ENCODE results near the gene POLR3K. TPM values are rescaled to one million over a fixed set of nuclear protein-coding genes. Genes with fewer than 3 reads are reported as not detected.
"Not testable (repeated sequence)": the region's sequence is repeated elsewhere in the genome, so short reads cannot be mapped to it uniquely, and the experiment has no call there.

Gene POLR3K
- total RNA-seq, 1 donor from 2014 or later = 9.2 TPM

DNA sequence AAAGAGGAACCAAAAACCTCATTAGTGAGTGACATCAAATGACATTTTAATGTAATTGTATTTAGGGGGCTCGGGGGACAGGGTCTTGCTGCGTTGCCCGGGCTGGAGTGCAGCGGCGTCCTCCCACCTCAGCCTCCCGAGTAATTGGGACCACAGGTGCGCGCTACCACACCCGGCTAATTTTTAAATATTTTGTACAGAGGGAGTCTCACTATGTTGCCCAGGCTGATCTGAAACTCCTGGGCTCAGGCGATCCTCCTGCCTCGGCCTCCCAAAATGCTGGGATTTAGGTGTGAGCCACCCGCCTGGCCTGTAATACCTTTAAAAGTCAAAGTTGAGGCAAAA lies 801 bp upstream of the POLR3K start:
- TF ChIP-seq EZH2phosphoT487 (IDR thresholded peaks at IDR 0.05) (no peak), EZH2 (IDR thresholded peaks at IDR 0.05) (no peak)
- TF ChIP-seq, protein P1, sequence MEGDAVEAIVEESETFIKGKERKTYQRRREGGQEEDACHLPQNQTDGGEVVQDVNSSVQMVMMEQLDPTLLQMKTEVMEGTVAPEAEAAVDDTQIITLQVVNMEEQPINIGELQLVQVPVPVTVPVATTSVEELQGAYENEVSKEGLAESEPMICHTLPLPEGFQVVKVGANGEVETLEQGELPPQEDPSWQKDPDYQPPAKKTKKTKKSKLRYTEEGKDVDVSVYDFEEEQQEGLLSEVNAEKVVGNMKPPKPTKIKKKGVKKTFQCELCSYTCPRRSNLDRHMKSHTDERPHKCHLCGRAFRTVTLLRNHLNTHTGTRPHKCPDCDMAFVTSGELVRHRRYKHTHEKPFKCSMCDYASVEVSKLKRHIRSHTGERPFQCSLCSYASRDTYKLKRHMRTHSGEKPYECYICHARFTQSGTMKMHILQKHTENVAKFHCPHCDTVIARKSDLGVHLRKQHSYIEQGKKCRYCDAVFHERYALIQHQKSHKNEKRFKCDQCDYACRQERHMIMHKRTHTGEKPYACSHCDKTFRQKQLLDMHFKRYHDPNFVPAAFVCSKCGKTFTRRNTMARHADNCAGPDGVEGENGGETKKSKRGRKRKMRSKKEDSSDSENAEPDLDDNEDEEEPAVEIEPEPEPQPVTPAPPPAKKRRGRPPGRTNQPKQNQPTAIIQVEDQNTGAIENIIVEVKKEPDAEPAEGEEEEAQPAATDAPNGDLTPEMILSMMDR (IDR thresholded peaks at IDR 0.05) = no peak
- H3K36me3 ChIP-seq = no peaks in the 10 kb centered on the region
- H4K20me1 ChIP-seq (ENCODE audit: low read depth) = peaks cover 14% of the 10 kb centered on the region
- peak overlapping the region; percentile 68 for H3K4me3 ChIP-seq
- DNase-seq (ENCODE audit: low spot score) = no peak
- H3K9ac ChIP-seq = peak overlapping the region; percentile 56
- Mint-ChIP-seq H3K36me3 (peaks cover 20% of the 10 kb centered on the region), H3K9me3 (no peaks in the 10 kb centered on the region), H3K27me3 (ENCODE audit: insufficient read depth, low read depth) (peaks cover 3% of the 10 kb centered on the region), H3K4me3 (peak overlapping the region; percentile 92), H3K27ac (no peak overlapping the region), H3K4me1 (peaks cover 16% of the 10 kb centered on the region)
- peaks cover 15% of the 10 kb centered on the region for H3F3A ChIP-seq (ENCODE audit: low read depth)
- H3K4me2 ChIP-seq = peak overlapping the region; percentile 85
- no peaks in the 10 kb centered on the region for H3K4me1 ChIP-seq
- peak overlapping the region; percentile 94 for H2AFZ ChIP-seq (replicated peaks)
- H3K27me3 ChIP-seq = no peaks in the 10 kb centered on the region
- H3K27ac ChIP-seq = no peak overlapping the region
- H3K79me2 ChIP-seq (ENCODE audit: low read depth) = peaks cover 50% of the 10 kb centered on the region
- H3K9me3 ChIP-seq (ENCODE audit: low read depth) = no peaks in the 10 kb centered on the region

DNA sequence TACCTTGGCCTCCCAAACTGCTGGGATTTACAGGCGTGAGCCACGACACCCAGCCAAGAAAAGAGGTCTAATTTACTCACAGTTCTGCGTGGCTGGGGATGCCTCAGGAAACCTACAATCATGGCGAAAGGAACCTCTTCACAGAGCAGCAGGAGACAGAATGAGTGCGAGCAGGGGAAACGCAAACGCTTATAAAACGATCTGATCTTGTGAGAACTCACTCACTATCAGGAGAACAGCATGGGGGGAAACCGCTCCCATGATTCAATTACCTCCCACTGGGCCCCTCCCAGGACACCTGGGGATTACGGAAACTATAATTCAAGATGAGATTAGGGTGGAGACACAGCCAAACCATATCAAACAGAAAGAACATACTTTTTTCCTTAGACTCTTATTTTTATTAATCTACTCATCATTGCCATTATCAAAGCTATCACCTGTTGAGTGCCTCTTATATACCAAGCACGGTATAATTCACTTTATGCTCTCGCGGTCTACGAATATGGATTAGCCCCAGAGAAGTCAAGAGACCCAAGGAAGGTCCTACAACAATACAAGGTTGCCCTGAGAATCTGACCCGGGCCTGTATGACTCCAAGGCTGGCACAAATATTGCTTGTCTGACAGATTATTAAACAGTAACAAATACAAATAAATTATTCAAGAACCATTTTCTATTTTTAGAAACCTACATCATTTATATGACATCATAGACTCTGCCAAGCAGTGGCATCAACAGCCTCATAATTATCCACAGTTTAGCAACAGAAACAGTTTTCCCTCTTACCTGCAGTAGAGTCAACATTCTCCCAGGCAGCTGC lies 2.4 kb downstream of the POLR3K start:
- Mint-ChIP-seq H3K4me1 (peaks cover 16% of the 10 kb centered on the region), H3K36me3 (peaks cover 24% of the 10 kb centered on the region), H3K27ac (no peak overlapping the region), H3K27me3 (ENCODE audit: insufficient read depth, low read depth) (peaks cover 2% of the 10 kb centered on the region), H3K4me3 (peak overlapping the region; percentile 73), H3K9me3 (no peaks in the 10 kb centered on the region)
- Histone ChIP-seq H3K27ac (no peak overlapping the region), H2AFZ (replicated peaks) (no peak overlapping the region), H3K9me3 (ENCODE audit: low read depth) (no peaks in the 10 kb centered on the region), H4K20me1 (ENCODE audit: low read depth) (peaks cover 14% of the 10 kb centered on the region), H3K9ac (no peak overlapping the region), H3K79me2 (ENCODE audit: low read depth) (peaks cover 53% of the 10 kb centered on the region), H3K36me3 (no peaks in the 10 kb centered on the region), H3K27me3 (no peaks in the 10 kb centered on the region), H3K4me2 (peak overlapping the region; percentile 45), H3K4me1 (no peaks in the 10 kb centered on the region), H3F3A (ENCODE audit: low read depth) (peaks cover 15% of the 10 kb centered on the region), H3K4me3 (no peak overlapping the region)
- TF ChIP-seq EZH2 (IDR thresholded peaks at IDR 0.05) (no peak), EZH2phosphoT487 (IDR thresholded peaks at IDR 0.05) (no peak)
- TF ChIP-seq, protein P1 (IDR thresholded peaks at IDR 0.05) = no peak
- no peak for DNase-seq (ENCODE audit: low spot score)

DNA sequence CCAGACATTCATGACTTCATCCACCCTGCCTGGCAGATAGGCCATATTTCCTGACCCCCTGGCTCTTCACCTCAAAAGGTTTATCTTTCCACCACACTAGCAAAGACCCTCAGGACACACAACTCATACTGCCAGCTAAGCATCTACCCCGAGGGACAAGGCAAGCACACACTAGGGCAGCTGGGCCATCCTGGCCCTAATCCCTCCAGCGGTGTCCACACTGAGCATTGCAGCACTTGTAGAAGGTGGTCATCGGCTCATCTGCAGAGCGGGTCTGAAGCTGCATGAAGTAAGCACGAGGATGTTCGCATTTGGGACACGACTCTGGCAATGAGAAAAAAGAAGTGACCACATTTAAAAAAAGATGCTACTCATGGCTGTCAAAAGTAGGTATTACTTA lies 6.2 kb downstream of the POLR3K start:
- H3K27ac ChIP-seq = no peak overlapping the region
- no peaks in the 10 kb centered on the region for H3K36me3 ChIP-seq
- peaks cover 11% of the 10 kb centered on the region for H4K20me1 ChIP-seq (ENCODE audit: low read depth)
- Mint-ChIP-seq H3K27ac (no peak overlapping the region), H3K4me3 (no peak overlapping the region), H3K9me3 (no peaks in the 10 kb centered on the region), H3K36me3 (peaks cover 49% of the 10 kb centered on the region), H3K4me1 (peaks cover 10% of the 10 kb centered on the region), H3K27me3 (ENCODE audit: insufficient read depth, low read depth) (peaks cover 3% of the 10 kb centered on the region)
- peaks cover 33% of the 10 kb centered on the region for H3K79me2 ChIP-seq (ENCODE audit: low read depth)
- no peak for DNase-seq (ENCODE audit: low spot score)
- no peak overlapping the region for H3K4me2 ChIP-seq
- no peak overlapping the region for H2AFZ ChIP-seq (replicated peaks)
- peaks cover 5% of the 10 kb centered on the region for H3F3A ChIP-seq (ENCODE audit: low read depth)
- no peaks in the 10 kb centered on the region for H3K4me1 ChIP-seq
- TF ChIP-seq, protein P1 (IDR thresholded peaks at IDR 0.05) = no peak
- TF ChIP-seq EZH2 (IDR thresholded peaks at IDR 0.05) (no peak), EZH2phosphoT487 (IDR thresholded peaks at IDR 0.05) (no peak)
- H3K4me3 ChIP-seq = no peak overlapping the region
- H3K9me3 ChIP-seq (ENCODE audit: low read depth) = no peaks in the 10 kb centered on the region
- H3K27me3 ChIP-seq = no peaks in the 10 kb centered on the region
- H3K9ac ChIP-seq = no peak overlapping the region

DNA sequence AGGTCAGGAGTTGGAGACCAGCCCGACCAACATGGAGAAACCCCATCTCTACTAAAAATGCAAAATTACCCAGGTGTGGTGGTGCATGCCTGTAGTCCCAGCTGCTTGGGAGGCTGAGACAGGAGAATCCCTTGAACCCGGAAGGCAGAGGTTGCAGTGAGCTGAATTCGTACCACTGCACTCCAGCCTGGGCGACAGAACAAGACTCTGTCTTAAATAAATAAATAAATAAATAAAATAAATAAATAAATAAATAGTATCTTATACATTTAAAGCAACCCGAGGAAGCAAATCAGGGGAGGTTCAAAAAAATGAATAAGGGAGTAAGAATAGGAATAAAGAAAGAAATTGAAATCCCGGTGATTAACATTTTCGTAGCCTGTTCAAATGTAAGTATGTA lies 6.9 kb downstream of the POLR3K start:
- not testable (repeated sequence) for H3K9ac ChIP-seq; H3K27ac Mint-ChIP-seq; H3K4me3 Mint-ChIP-seq; H3K9me3 Mint-ChIP-seq; H3K9me3 ChIP-seq (ENCODE audit: low read depth); DNase-seq (ENCODE audit: low spot score); H3K36me3 ChIP-seq; H3K4me2 ChIP-seq; H2AFZ ChIP-seq (replicated peaks); H3K27ac ChIP-seq; H3K4me1 Mint-ChIP-seq; H3K27me3 Mint-ChIP-seq (ENCODE audit: insufficient read depth, low read depth); H3K4me1 ChIP-seq; H3K4me3 ChIP-seq; H3K27me3 ChIP-seq; H4K20me1 ChIP-seq (ENCODE audit: low read depth); H3F3A ChIP-seq (ENCODE audit: low read depth)
- peaks cover 55% of the 10 kb centered on the region for H3K36me3 Mint-ChIP-seq
- H3K79me2 ChIP-seq (ENCODE audit: low read depth) = peaks cover 26% of the 10 kb centered on the region

Data from neural progenitor cell (in vitro differentiated cells).